ENCODE data around the gene TSC2.
"Not testable (repeated sequence)": the region's sequence is repeated elsewhere in the genome, so short reads cannot be mapped to it uniquely, and the experiment has no call there.

The TSC2 gene

DNA sequence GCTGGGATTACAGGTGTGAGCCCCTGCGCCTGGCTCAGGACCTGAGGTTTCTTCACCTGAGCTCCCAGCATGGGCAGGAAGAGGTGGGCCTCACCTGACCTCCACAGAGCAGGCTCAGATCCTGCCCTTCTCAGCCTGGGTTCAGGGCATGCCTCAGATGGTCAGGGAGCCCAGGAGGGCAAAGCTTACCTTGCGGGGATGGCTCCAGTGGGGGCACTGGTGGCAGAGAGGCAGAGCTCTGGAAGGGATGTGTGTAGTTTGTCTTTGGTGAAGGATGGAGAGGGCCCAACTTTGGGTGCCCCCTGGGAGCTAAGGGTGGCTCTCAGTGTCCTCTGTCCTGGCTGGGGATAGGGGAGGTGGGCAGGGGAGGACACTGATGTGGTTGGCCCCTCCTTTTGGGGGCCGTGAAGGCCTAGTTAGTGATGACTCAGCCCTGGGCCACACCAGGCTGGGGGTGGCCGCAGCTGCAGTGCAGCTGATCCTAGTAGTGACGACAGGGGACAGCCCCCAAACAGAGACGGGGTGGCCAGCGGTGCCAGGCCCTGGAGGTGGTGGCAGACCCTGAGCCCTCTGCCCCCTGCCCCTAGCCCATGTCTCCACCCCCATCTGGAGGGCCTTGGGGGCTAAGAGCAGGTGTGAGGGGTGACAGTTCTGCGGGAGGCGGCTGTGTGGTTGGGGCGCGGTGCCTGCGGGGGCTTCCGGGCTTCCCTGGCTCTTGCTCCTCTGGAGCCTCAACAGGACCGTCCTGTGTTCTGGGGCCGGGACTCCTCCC lies 15.3 kb upstream of the TSC2 start:
- Histone ChIP-seq H3K14ac (ENCODE audit: low read length) (no peak overlapping the region), H3K27me3 (ENCODE audit: control insufficient read depth in 3 of 3, insufficient read depth in 3 of 3, low read depth in 1 of 3, low read length in 3 of 3) (peaks cover 1 to 15% (median 9%) of the 10 kb centered on the region in 3 experiments)

DNA sequence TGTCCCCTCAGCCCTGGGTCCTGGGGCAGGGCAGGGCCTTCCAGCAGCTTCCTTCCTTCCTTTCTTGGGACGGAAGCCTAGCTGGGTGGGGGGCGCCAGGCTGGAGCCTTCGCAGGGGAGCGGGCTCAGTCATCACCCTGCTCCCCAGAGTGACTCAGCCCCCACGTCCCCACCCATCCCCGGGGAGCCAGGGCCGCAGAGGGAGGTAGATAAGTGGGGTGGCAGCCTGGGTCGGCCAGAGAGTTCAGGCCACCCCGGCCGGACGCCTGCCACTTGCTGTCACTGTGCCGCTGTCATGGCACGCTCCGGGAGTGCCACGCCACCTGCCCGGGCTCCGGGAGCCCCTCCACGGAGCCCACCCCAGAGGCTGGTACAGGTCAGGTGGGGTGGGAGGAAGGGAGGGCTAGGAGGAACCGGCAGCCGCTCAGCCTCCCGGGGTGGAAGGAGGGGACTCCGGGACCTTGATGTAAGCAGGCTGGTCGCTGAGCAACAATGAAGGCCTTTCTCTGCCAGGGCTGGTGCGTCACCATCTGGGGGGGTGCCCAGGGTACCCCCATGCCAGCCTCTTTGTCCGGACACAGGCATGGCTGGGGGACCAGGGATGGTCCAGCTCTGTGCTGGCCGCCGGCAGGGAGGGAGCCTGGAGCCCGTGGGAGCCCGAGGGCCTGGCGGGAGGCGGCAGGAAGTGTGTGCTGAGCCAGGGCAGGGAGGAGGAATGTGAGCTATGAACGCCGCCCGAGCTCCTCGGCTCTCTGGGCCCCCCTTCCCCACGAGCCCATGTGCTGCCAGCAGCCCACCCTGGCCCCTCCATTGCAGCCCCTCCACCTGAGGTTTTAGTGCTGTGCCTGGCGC lies 14.5 kb upstream of the TSC2 start:
- Histone ChIP-seq H2BK12ac (ENCODE audit: low read length) (peak overlapping the region; percentile 84), H3K14ac (ENCODE audit: low read length) (peak overlapping the region; percentile 17), H3K18ac (ENCODE audit: low read length) (peak overlapping the region; percentile 64), H3K27ac (replicated peaks; ENCODE audit: low read length) (no peak overlapping the region), H3K4ac (ENCODE audit: low read length) (no peak overlapping the region), H3K36me3 (replicated peaks in 1 of 2; ENCODE audit: control insufficient read depth in 2 of 2, insufficient read depth in 2 of 2, low read length in 2 of 2) (no peaks in the 10 kb centered on the region), H4K91ac (ENCODE audit: low read depth, low read length, poor library complexity) (no peak overlapping the region), H2BK5ac (ENCODE audit: low read length) (peak overlapping the region; percentile 82), H3K79me1 (ENCODE audit: low read depth, low read length) (peaks cover 7% of the 10 kb centered on the region), H2AK5ac (ENCODE audit: low read depth, low read length) (peak overlapping the region; percentile 74), H3K4me2 (ENCODE audit: insufficient read depth, low read length, poor library complexity, severe bottlenecking) (no peak overlapping the region), H3K23ac (ENCODE audit: low read depth, low read length, poor library complexity) (peak overlapping the region; percentile 93), H2BK120ac (ENCODE audit: low read depth, low read length) (no peak overlapping the region), H3K4me3 (ENCODE audit: low read length in 2 of 2) (no peak overlapping the region), H2AFZ (ENCODE audit: low read length) (peak overlapping the region; percentile 90), H3K4me1 (ENCODE audit: control insufficient read depth in 2 of 2, insufficient read depth in 1 of 2, low read depth in 1 of 2, low read length in 2 of 2) (peaks cover 7 to 22% of the 10 kb centered on the region in 2 donors), H2BK15ac (ENCODE audit: low read length) (no peak overlapping the region), H4K8ac (ENCODE audit: low read depth, low read length) (no peak overlapping the region), H3K9me3 (replicated peaks in 1 of 2; ENCODE audit: control insufficient read depth in 2 of 2, insufficient read depth in 1 of 2, low read depth in 1 of 2, low read length in 2 of 2) (peaks cover 0 to under 1% of the 10 kb centered on the region in 2 donors), H3K9ac (ENCODE audit: low read depth, low read length, poor library complexity) (peak overlapping the region; percentile 60), H3K27me3 (ENCODE audit: control insufficient read depth in 3 of 3, insufficient read depth in 3 of 3, low read depth in 1 of 3, low read length in 3 of 3) (peaks cover 0 to 7% (median under 1%) of the 10 kb centered on the region in 3 experiments)
- WGBS, 2 donors (ENCODE audit: extremely low coverage in 2 of 2, insufficient read length in 2 of 2, insufficient replicate concordance in 1 of 2) = no CpG with 5 or more reads among the region's 37 CpGs
- DNase-seq (ENCODE audit: low spot score) = no peak

More for the DNA sequence above, 15.3 kb upstream of the TSC2 start:
- no peak overlapping the region for H2BK5ac ChIP-seq (ENCODE audit: low read length)
- H3K4me1 ChIP-seq (ENCODE audit: control insufficient read depth in 2 of 2, insufficient read depth in 1 of 2, low read depth in 1 of 2, low read length in 2 of 2) = peaks cover 9 to 21% of the 10 kb centered on the region in 2 donors
- peak overlapping the region; percentile 57 for H3K18ac ChIP-seq (ENCODE audit: low read length)
- peak overlapping the region; percentile 21 for H3K9ac ChIP-seq (ENCODE audit: low read depth, low read length, poor library complexity)
- H2AK5ac ChIP-seq (ENCODE audit: low read depth, low read length) = peak overlapping the region; percentile 10
- no CpG with 5 or more reads among the region's 15 CpGs for WGBS, 2 donors (ENCODE audit: extremely low coverage in 2 of 2, insufficient read length in 2 of 2, insufficient replicate concordance in 1 of 2)
- H3K9me3 ChIP-seq (replicated peaks in 1 of 2; ENCODE audit: control insufficient read depth in 2 of 2, insufficient read depth in 1 of 2, low read depth in 1 of 2, low read length in 2 of 2) = peaks cover 2 to 5% of the 10 kb centered on the region in 2 donors
- H3K23ac ChIP-seq (ENCODE audit: low read depth, low read length, poor library complexity) = peak overlapping the region; percentile 43
- H2BK120ac ChIP-seq (ENCODE audit: low read depth, low read length) = no peak overlapping the region
- no peak overlapping the region for H2AFZ ChIP-seq (ENCODE audit: low read length)
- no peak overlapping the region for H3K4me3 ChIP-seq (ENCODE audit: low read length in 2 of 2)
- H4K91ac ChIP-seq (ENCODE audit: low read depth, low read length, poor library complexity) = no peak overlapping the region
- H3K4ac ChIP-seq (ENCODE audit: low read length) = no peak overlapping the region
- H3K27ac ChIP-seq (replicated peaks; ENCODE audit: low read length) = no peak overlapping the region
- H2BK15ac ChIP-seq (ENCODE audit: low read length) = peak overlapping the region; percentile 81
- no peaks in the 10 kb centered on the region for H3K36me3 ChIP-seq (replicated peaks in 1 of 2; ENCODE audit: control insufficient read depth in 2 of 2, insufficient read depth in 2 of 2, low read length in 2 of 2)
- DNase-seq (ENCODE audit: low spot score) = no peak
- H3K79me1 ChIP-seq (ENCODE audit: low read depth, low read length) = peaks cover 7% of the 10 kb centered on the region
- no peak overlapping the region for H4K8ac ChIP-seq (ENCODE audit: low read depth, low read length)
- no peak overlapping the region for H3K4me2 ChIP-seq (ENCODE audit: insufficient read depth, low read length, poor library complexity, severe bottlenecking)
- H2BK12ac ChIP-seq (ENCODE audit: low read length) = peak overlapping the region; percentile 22

DNA sequence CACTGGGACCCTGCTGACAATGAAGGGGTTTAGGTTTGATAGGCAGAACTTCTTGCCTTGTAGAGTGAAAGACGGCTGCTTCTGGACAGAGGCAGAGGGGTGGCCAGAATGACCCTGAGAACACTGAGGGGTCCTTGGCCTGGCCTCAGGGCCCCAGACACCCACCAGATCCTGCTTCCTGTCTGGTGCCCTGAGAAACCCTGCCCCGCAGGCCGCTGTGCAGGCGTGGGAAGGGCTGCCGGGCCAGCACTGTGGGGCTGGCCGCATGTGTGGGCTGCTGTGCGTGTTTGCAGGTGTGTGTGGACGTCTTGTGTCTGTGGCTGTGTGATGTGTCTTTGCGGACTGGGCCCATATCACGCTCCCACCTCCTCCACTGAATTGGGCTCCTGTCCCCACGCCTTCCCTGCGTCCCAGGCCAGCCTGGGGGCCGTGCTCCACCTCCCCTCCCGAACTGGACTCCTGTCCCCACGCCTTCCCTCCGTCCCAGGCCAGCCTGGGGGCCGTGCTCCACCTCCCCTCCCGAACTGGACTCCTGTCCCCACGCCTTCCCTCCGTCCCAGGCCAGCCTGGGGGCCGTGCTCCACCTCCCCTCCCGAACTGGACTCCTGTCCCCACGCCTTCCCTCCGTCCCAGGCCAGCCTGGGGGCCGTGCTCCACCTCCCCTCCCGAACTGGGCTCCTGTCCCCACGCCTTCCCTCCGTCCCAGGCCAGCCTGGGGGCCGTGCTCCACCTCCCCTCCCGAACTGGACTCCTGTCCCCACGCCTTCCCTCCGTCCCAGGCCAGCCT lies 13.7 kb upstream of the TSC2 start:
- Histone ChIP-seq H3K23ac (ENCODE audit: low read depth, low read length, poor library complexity) (peak overlapping the region; percentile 93), H3K18ac (ENCODE audit: low read length) (peak overlapping the region; percentile 71), H2BK5ac (ENCODE audit: low read length) (peak overlapping the region; percentile 82), H2AFZ (ENCODE audit: low read length) (peak overlapping the region; percentile 90), H3K4me1 (ENCODE audit: control insufficient read depth in 2 of 2, insufficient read depth in 1 of 2, low read depth in 1 of 2, low read length in 2 of 2) (peaks cover 7 to 26% of the 10 kb centered on the region in 2 donors)
- not testable (repeated sequence) for H4K8ac ChIP-seq (ENCODE audit: low read depth, low read length); DNase-seq (ENCODE audit: low spot score); H3K27me3 ChIP-seq (ENCODE audit: control insufficient read depth in 3 of 3, insufficient read depth in 3 of 3, low read depth in 1 of 3, low read length in 3 of 3); H3K4me3 ChIP-seq (ENCODE audit: low read length in 2 of 2); H3K4ac ChIP-seq (ENCODE audit: low read length); H2AK5ac ChIP-seq (ENCODE audit: low read depth, low read length); H2BK120ac ChIP-seq (ENCODE audit: low read depth, low read length); H4K91ac ChIP-seq (ENCODE audit: low read depth, low read length, poor library complexity); H3K79me1 ChIP-seq (ENCODE audit: low read depth, low read length); H3K36me3 ChIP-seq (replicated peaks in 1 of 2; ENCODE audit: control insufficient read depth in 2 of 2, insufficient read depth in 2 of 2, low read length in 2 of 2); H3K9ac ChIP-seq (ENCODE audit: low read depth, low read length, poor library complexity); H2BK15ac ChIP-seq (ENCODE audit: low read length); H3K4me2 ChIP-seq (ENCODE audit: insufficient read depth, low read length, poor library complexity, severe bottlenecking); H3K27ac ChIP-seq (replicated peaks; ENCODE audit: low read length); H2BK12ac ChIP-seq (ENCODE audit: low read length); H3K9me3 ChIP-seq (replicated peaks in 1 of 2; ENCODE audit: control insufficient read depth in 2 of 2, insufficient read depth in 1 of 2, low read depth in 1 of 2, low read length in 2 of 2); H3K14ac ChIP-seq (ENCODE audit: low read length)
- no CpG with 5 or more reads among the region's 32 CpGs for WGBS, 2 donors (ENCODE audit: extremely low coverage in 2 of 2, insufficient read length in 2 of 2, insufficient replicate concordance in 1 of 2)
